Thoracic aorta (tissue), 2 donors: ENCODE measurements around the gene WIZ. TPM values are rescaled to one million over a fixed set of nuclear protein-coding genes. Genes with fewer than 3 reads are reported as not detected.

Source experiments
- ATAC-seq: fragments of 150-250 bp; one replicate; pipeline ENCODE4 v1.8.0; 2017; ENCODE audit warnings: low read depth; ENCODE audit not compliant: insufficient number of reproducible peaks, low FRiP score
- DNase-seq: peaks from one replicate; pipeline ENCODE4 v3.0.0-alpha.2; 2020; ENCODE audit warnings: low spot score
- H3K27ac ChIP-seq, 2 donors: fragments of 200-600 bp; sonication (generic); 1 replicate in 1 of 2; 2 replicates in 1 of 2; pipeline ENCODE4 v1.5.1; 2016; ENCODE audit warnings: mild to moderate bottlenecking in 2 of 2, moderate library complexity in 2 of 2
- H3K27me3 ChIP-seq: fragments of 200-600 bp; sonication (generic); replicated peaks from 2 replicates; pipeline ENCODE4 v1.6.0; 2016; ENCODE audit warnings: mild to moderate bottlenecking; ENCODE audit not compliant: insufficient read depth
- H3K36me3 ChIP-seq: fragments of 200-600 bp; sonication (generic); one replicate; pipeline ENCODE4 v1.5.1; 2016
- H3K4me1 ChIP-seq, 2 donors: fragments of 200-600 bp; sonication (generic); 1 replicate in 1 of 2; 2 replicates in 1 of 2; pipeline versions ENCODE4 v1.5.1 to v1.6.0; 2016; ENCODE audit warnings: low read depth in 2 of 2, mild to moderate bottlenecking in 1 of 2; ENCODE audit not compliant: control insufficient read depth in 1 of 2
- H3K4me3 ChIP-seq: fragments of 200-600 bp; sonication (generic); 2 replicates; pipeline ENCODE4 v1.5.1; 2016; ENCODE audit warnings: mild to moderate bottlenecking
- H3K9me3 ChIP-seq: fragments of 200-600 bp; sonication (generic); 2 replicates; pipeline ENCODE4 v1.5.1; 2016
- CTCF ChIP-seq: fragments of 200-600 bp; sonication (generic); IDR thresholded peaks from one replicate; pipeline ENCODE4 v1.5.1; 2019; ENCODE audit warnings: antibody characterized with exemption
- total RNA-seq, 2 donors: library from RNA; depleted of rRNA; stranded (reverse); fragments of >200 nt; gene quantifications; one replicate each; pipeline versions ENCODE4 v1.1.0 to v1.2.3, GENCODE V29; 2016

The WIZ gene
- total RNA-seq, 2 donors from 2014 or later, result 37.8 to 45.3 TPM

GRCh38 chr19:15374796-15375440, 74.8 kb downstream of the WIZ start:
- no peak for TF ChIP-seq CTCF
- H3K27me3 ChIP-seq, result no peaks in the 10 kb centered on the region
- no peaks in the 10 kb centered on the region for H3K9me3 ChIP-seq
- H3K4me1 ChIP-seq, result peaks cover 26 to 51% of the 10 kb centered on the region in 2 donors
- peaks cover 37% of the 10 kb centered on the region for H3K36me3 ChIP-seq
- H3K4me3 ChIP-seq, result peak overlapping the region; percentile 34
- peak overlapping the region; percentile 48 to 69 for H3K27ac ChIP-seq
- ATAC-seq (no peak), DNase-seq (no peak)

DNA sequence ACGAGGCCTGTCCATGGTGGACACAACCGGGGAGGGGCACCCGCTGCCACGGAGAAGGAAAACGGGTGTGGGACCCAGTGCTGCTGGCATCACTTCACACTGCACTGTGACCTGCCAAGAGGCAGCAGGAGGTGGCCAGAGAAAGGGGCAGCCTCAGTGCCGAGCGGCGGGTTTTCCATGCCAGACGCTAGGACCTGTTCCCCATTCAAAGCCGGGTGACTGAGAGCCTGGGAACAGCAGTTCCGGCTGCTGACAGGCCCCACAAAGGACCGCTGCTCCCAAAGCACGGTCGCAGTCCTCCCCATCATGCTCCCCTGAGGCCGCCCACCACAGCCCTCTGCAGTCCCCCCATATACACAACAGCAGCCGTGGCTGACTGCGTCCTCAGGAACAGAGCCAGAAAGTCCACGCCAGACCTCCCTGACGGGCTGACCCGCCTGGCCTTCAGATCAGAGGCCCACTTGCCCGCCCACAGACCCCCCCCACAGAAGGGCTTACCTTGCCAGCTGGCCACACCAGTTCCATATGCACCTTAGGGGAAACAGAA, 75.6 kb downstream of the WIZ start:
- Histone ChIP-seq H3K4me1 (peaks cover 26 to 51% of the 10 kb centered on the region in 2 donors), H3K4me3 (peak overlapping the region; percentile 34)
- no peak for ATAC-seq

DNA sequence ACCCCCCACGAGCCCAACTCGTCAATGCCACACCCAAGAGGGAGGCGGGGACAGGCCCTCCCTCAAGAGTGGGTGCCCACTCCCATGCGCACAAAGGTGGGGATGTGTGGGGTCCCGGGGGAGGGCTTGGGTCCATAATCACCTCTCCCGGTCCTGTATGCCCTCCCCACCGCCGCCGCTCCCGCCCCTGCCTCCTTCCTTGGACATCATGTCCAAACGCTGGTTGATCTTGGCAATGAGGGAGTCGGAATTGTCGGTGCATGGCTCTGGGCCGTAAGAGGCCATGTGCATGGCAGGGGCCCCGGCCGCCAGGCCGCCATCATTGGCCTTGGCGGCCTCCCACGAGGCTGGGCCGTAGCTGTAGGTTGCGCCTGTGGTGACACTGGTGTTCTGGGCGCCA, 76.1 kb downstream of the WIZ start:
- peak overlapping the region in 1 of 2 donors; percentile 69 for H3K27ac ChIP-seq
- no peak for TF ChIP-seq CTCF
- no peak for ATAC-seq
- no peak for DNase-seq
- no peaks in the 10 kb centered on the region for H3K9me3 ChIP-seq
- peaks cover 26 to 51% of the 10 kb centered on the region in 2 donors for H3K4me1 ChIP-seq
- no peak overlapping the region for H3K4me3 ChIP-seq
- H3K27me3 ChIP-seq, result no peaks in the 10 kb centered on the region
- H3K36me3 ChIP-seq, result peaks cover 50% of the 10 kb centered on the region

More for the DNA sequence above, 75.6 kb downstream of the WIZ start:
- H3K36me3 ChIP-seq, result peaks cover 45% of the 10 kb centered on the region
- no peak for DNase-seq
- no peak for TF ChIP-seq CTCF
- H3K27me3 ChIP-seq, result no peaks in the 10 kb centered on the region
- no peaks in the 10 kb centered on the region for H3K9me3 ChIP-seq
- peak overlapping the region; percentile 48 to 69 for H3K27ac ChIP-seq

DNA sequence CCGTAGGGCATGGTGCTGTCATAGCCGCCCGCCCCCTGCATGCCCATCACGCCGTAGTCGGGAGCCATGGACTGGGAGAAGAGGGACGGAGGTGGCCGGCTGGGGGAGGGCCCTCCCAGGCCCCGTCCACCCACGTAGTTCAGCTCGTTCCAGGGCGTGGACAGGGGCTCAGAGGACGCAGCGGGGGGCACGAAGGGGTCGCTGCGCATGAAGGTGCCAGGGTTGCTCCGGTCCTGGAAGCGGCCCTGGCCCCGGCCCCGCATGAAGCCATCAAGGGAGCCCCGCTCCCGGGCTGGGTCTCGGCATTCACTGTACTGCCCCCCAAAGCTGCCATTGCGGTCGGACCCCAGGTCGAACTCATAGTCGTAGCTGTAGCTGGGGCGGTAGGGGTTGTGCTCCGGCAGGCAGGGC, 76.9 kb downstream of the WIZ start:
- no peak overlapping the region for H3K27ac ChIP-seq
- H3K27me3 ChIP-seq, result no peaks in the 10 kb centered on the region
- H3K4me3 ChIP-seq, result no peak overlapping the region
- ATAC-seq (no peak), DNase-seq (no peak)
- H3K9me3 ChIP-seq, result no peaks in the 10 kb centered on the region
- peaks cover 24 to 48% of the 10 kb centered on the region in 2 donors for H3K4me1 ChIP-seq
- no peak for TF ChIP-seq CTCF
- peaks cover 58% of the 10 kb centered on the region for H3K36me3 ChIP-seq

DNA sequence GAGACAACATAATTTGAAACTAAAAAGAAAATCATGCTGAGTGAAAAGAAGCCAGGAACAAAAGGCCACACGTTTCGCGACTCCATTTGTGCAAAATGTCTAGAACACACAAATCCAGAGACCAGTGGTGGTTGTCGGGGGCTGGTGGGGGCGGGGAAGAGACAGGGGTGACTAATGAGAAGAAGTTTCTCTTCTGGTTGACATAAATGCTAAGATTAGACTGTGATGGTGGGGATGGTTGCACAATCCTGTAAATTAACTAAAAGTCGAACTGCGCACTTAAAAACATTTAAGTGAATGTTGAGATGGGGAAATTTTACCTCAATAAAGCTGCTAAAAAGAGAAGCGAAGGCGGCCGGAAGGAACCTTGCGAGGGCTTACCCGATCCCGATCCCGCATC, 77.3 kb downstream of the WIZ start:
- TF ChIP-seq CTCF, result no peak
- Histone ChIP-seq H3K4me1 (peaks cover 21 to 43% of the 10 kb centered on the region in 2 donors), H3K27me3 (no peaks in the 10 kb centered on the region), H3K36me3 (peaks cover 62% of the 10 kb centered on the region), H3K9me3 (no peaks in the 10 kb centered on the region), H3K27ac (no peak overlapping the region), H3K4me3 (no peak overlapping the region)
- no peak for ATAC-seq
- no peak for DNase-seq
